ENCODE results near the gene GPHN. TPM values are rescaled to one million over a fixed set of nuclear protein-coding genes. Genes with fewer than 3 reads are reported as not detected.
"Not testable (repeated sequence)": the region's sequence is repeated elsewhere in the genome, so short reads cannot be mapped to it uniquely, and the experiment has no call there.

Gene GPHN
- total RNA-seq, 1 donor from 2014 or later, result 25.1 TPM

- ATAC-seq (ENCODE audit: poor library complexity) (no peak), DNase-seq (no peak)
- intact Hi-C loops (cut with DNase I), result no loop called here
Observed at GRCh38 chr14:67059596-67059995, 551.6 kb downstream of the GPHN start.

DNA sequence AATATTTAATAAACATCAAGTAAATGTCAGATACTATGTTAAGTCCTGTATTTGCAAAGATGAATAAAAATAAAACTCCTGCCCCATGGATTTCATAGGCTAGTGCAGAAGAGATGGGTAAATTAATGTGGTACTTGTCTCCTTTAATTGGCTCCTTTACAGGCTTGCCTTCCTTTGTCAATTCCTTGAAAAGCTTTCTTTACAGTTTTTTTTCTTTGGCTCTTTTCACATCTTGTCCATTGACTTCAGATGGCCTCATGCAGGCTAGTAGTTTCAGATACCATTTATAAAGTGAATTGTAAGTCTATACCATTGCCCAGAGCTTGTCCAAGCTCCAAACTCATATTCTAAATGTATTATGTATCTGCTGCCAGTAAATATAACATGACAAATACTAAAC lies 552.6 kb downstream of the GPHN start:
- ATAC-seq (ENCODE audit: poor library complexity), result no peak
- DNase-seq, result no peak
- intact Hi-C loops (cut with DNase I), result no loop called here

GRCh38 chr14:67067070-67067814 lies 559.3 kb downstream of the GPHN start:
- intact Hi-C loops (cut with DNase I); ATAC-seq (ENCODE audit: poor library complexity); DNase-seq: not testable (repeated sequence)

DNA sequence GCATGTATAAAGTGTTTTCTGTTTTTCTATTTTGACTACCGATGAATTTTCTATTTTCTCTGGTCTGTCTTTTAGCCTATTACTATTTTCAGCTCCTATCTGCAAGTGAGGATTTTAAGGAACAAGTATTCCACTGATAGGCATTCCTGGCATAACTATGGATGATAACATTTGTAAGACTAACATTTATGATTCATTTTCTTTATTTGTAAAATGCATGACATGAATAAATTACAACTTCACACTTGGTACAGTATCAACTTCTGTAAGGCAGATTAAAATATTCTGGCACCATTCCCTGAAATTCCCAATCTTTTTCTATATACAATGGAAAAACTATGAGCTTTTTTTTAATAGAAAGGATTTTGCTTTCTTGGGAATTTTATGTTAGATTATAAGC lies 560.3 kb downstream of the GPHN start:
- no peak for ATAC-seq (ENCODE audit: poor library complexity)

DNA sequence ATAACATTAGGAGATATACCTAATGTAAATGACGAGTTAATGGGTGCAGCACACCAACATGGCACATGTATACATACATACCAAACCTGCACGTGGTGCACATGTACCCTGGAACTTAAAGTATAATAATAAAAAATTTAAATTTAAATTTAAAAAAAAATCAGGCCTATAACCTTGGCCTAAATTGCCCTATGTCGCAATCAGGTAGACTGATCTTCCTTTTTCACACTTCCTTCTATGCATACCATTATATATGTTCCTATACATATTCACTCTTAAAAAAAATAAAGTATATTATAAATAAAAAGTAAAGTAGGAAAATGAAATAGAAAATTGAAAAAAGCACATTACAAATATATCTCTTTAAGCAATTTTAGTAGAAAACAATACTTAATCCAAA lies 563.6 kb downstream of the GPHN start:
- intact Hi-C loops (cut with DNase I), result no loop called here
- DNase-seq, result no peak
- no peak for ATAC-seq (ENCODE audit: poor library complexity)

More for the DNA sequence above, 560.3 kb downstream of the GPHN start:
- DNase-seq, result no peak
- intact Hi-C loops (cut with DNase I), result no loop called here

GRCh38 chr14:67077921-67078320 lies 570.0 kb downstream of the GPHN start:
- ATAC-seq (ENCODE audit: poor library complexity), result no peak
- DNase-seq, result no peak
- intact Hi-C loops (cut with DNase I), result no loop called here

- intact Hi-C loops (cut with DNase I), result no loop called here
- DNase-seq (no peak), ATAC-seq (ENCODE audit: poor library complexity) (no peak)
Observed at GRCh38 chr14:67079846-67080245, 571.9 kb downstream of the GPHN start.

GRCh38 chr14:67108230-67108629 lies 600.3 kb downstream of the GPHN start:
- ATAC-seq (ENCODE audit: poor library complexity) (no peak), DNase-seq (no peak)
- intact Hi-C loops (cut with DNase I), result no loop called here

GRCh38 chr14:67111022-67111421 lies 603.1 kb downstream of the GPHN start:
- no peak for ATAC-seq (ENCODE audit: poor library complexity)
- no peak for DNase-seq
- intact Hi-C loops (cut with DNase I), result no loop called here

- ATAC-seq (ENCODE audit: poor library complexity) (no peak), DNase-seq (no peak)
- intact Hi-C loops (cut with DNase I), result no loop called here
Observed at GRCh38 chr14:67112344-67112743, 604.4 kb downstream of the GPHN start.

- ATAC-seq (ENCODE audit: poor library complexity) (no peak), DNase-seq (no peak)
- intact Hi-C loops (cut with DNase I), result no loop called here
Observed at GRCh38 chr14:67127174-67127573, 619.2 kb downstream of the GPHN start.

- ATAC-seq (ENCODE audit: poor library complexity), result no peak
- no peak for DNase-seq
- intact Hi-C loops (cut with DNase I), result no loop called here
Observed at GRCh38 chr14:67129768-67130167, 621.8 kb downstream of the GPHN start.

- DNase-seq (no peak), ATAC-seq (ENCODE audit: poor library complexity) (no peak)
- intact Hi-C loops (cut with DNase I), result no loop called here
Observed at GRCh38 chr14:67131691-67132090, 623.7 kb downstream of the GPHN start.

- no peak for ATAC-seq (ENCODE audit: poor library complexity)
- intact Hi-C loops (cut with DNase I), result no loop called here
- no peak for DNase-seq
Observed at GRCh38 chr14:67133144-67133543, 625.2 kb downstream of the GPHN start.

DNA sequence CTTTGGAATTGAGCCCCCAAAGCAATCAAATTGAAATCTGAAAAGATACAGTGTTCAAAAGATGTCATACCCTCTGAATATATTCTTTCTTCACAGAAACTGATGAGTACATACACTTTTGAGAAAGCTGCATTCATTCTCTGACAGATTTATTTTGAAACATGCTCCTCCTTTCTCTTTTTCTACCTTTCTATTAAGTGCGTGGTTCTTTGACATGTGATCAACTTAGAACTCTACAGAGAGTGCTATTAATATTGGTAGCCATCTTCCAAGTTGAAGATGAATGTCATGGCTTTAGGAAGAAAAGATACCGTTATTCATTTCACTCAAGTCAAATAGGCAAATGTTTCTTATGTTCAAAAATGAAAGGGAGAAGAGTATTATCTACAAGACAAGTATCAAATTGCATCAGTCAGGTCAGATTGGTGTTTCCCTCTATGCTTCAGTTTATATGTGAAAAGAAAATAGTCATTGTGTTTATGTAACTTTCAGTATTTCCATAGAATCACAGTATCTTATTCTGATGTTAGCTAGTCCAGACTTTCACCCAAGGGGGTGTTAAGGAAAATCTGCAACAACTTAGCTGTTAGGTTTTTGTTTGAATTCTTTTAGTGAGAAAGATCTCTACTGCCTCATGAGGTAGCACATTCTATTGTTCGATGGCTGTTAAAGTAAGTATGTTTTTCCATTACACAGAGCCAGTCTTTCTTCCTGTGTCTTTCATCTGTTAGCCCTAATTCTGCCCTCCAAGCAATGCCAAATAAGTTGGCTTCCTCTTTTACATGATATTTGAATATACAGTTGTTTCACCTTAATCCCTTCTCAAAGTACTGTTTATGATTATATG lies 625.9 kb downstream of the GPHN start:
- intact Hi-C loops (cut with DNase I), result no loop called here
- DNase-seq, result no peak
- ATAC-seq (ENCODE audit: poor library complexity), result no peak

DNA sequence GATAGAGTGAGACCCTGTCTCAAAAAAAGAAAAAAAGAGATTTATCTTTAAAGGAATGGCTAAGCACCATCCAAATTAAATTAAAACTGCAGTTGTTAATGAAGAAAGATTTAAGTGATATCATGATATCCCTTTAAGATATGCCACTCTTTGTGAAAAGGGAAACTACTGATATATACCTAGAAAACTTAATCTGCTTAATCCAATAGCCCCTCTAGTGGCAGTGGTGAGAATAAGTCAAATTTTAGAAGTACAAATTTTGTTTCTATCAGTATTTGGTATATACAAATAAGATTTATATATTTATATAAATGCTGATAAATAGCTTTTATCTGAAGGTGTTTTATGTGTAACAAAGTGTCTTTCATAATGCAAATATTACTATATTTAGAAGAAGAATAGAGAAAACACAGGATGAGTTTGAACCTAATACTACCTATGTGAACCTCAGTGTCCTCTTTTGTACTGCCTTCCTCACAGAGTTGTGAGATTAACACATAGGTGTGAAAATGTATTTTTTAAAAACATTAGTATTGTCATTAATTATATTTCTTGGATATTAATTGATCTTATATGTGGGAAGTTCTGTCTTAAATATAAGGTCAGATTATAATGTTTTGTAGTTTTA lies 629.9 kb downstream of the GPHN start:
- ATAC-seq (ENCODE audit: poor library complexity), result no peak
- intact Hi-C loops (cut with DNase I), result no loop called here
- DNase-seq, result no peak

- DNase-seq, result no peak
- no peak for ATAC-seq (ENCODE audit: poor library complexity)
- intact Hi-C loops (cut with DNase I), result no loop called here
Observed at GRCh38 chr14:67140556-67140955, 632.6 kb downstream of the GPHN start.

GRCh38 chr14:67141146-67141900 lies 633.4 kb downstream of the GPHN start:
- intact Hi-C loops (cut with DNase I), result no loop called here
- no peak for ATAC-seq (ENCODE audit: poor library complexity)
- DNase-seq, result no peak

GRCh38 chr14:67151082-67151666 lies 643.2 kb downstream of the GPHN start:
- ATAC-seq (ENCODE audit: poor library complexity), result no peak
- intact Hi-C loops (cut with DNase I), result no loop called here
- no peak for DNase-seq

All from Right ventricle myocardium superior (tissue), 1 donor.